Hepatocyte (in vitro differentiated cells): Measurements from ENCODE around the gene SCTR. TPM values are rescaled to one million over a fixed set of nuclear protein-coding genes. Genes with fewer than 3 reads are reported as not detected.

Experiments
- DNase-seq: peaks from one replicate; pipeline ENCODE4 v3.0.0-alpha.2; 2016; ENCODE audit warnings: low spot score
- H2AFZ ChIP-seq: fragments of 200-600 bp; sonication (generic); 2 replicates; pipeline ENCODE4 v1.6.0; 2016; ENCODE audit warnings: antibody characterized with exemption, mild to moderate bottlenecking
- H3K27ac ChIP-seq: fragments of 200-600 bp; sonication (generic); 2 replicates; pipeline ENCODE4 v1.5.1; 2016; ENCODE audit warnings: mild to moderate bottlenecking
- H3K27me3 ChIP-seq: fragments of 200-600 bp; sonication (generic); 2 replicates; pipeline ENCODE4 v1.6.1; 2016
- H3K36me3 ChIP-seq: fragments of 200-600 bp; sonication (generic); replicated peaks from 2 replicates; pipeline ENCODE4 v1.5.1; 2016; ENCODE audit warnings: low read depth; ENCODE audit not compliant: insufficient read depth
- H3K4me1 ChIP-seq: fragments of 200-600 bp; sonication (generic); 2 replicates; pipeline ENCODE4 v1.5.1; 2016; ENCODE audit warnings: mild to moderate bottlenecking, moderate library complexity; ENCODE audit not compliant: insufficient read depth
- H3K4me2 ChIP-seq: fragments of 200-600 bp; sonication (generic); 2 replicates; pipeline ENCODE4 v1.6.0; 2016
- H3K4me3 ChIP-seq: fragments of 200-600 bp; sonication (generic); 2 replicates; pipeline ENCODE4 v1.5.1; 2016; ENCODE audit warnings: mild to moderate bottlenecking
- H3K79me2 ChIP-seq: fragments of 200-600 bp; sonication (generic); 2 replicates; pipeline ENCODE4 v1.6.0; 2017; ENCODE audit warnings: mild to moderate bottlenecking
- H3K9me2 ChIP-seq: fragments of 200-600 bp; sonication (generic); replicated peaks from 2 replicates; pipeline ENCODE4 v1.6.0; 2017; ENCODE audit warnings: mild to moderate bottlenecking; ENCODE audit not compliant: insufficient read depth
- H3K9me3 ChIP-seq: fragments of 200-600 bp; sonication (generic); 2 replicates; pipeline ENCODE4 v1.5.1; 2016; ENCODE audit warnings: low read depth, mild to moderate bottlenecking
- H4K20me1 ChIP-seq: fragments of 200-600 bp; sonication (generic); 2 replicates; pipeline ENCODE4 v1.6.0; 2016; ENCODE audit warnings: mild to moderate bottlenecking; ENCODE audit not compliant: insufficient read depth, poor library complexity, severe bottlenecking
- CTCF ChIP-seq: fragments of 200-600 bp; sonication (generic); IDR thresholded peaks from 2 replicates; pipeline ENCODE4 v1.5.1; 2016; ENCODE audit warnings: antibody characterized with exemption, mild to moderate bottlenecking; ENCODE audit not compliant: poor library complexity
- EZH2 ChIP-seq: fragments of 200-600 bp; sonication (generic); IDR thresholded peaks from 2 replicates; pipeline ENCODE4 v1.6.1; 2016; ENCODE audit warnings: antibody characterized with exemption, mild to moderate bottlenecking, borderline replicate concordance
- EZH2phosphoT487 ChIP-seq: fragments of 200-600 bp; sonication (generic); IDR thresholded peaks from one replicate; pipeline ENCODE4 v1.6.1; 2018; ENCODE audit warnings: antibody characterized with exemption, mild to moderate bottlenecking, low read depth, moderate library complexity; ENCODE audit not compliant: unreplicated experiment, severe bottlenecking
- WGBS: methylation state at CpG from one replicate; pipeline ENCODE4 v1.1.6; 2016; ENCODE audit warnings: low lambda C conversion rate; ENCODE audit errors: missing lambda C conversion rate; 5-methylcytosine and 5-hydroxymethylcytosine counted together
- polyA plus RNA-seq: library from polyadenylated mRNA; unstranded; fragments of >200 nt; fragmentation: Nextera tagmentation; extraction: Ambion mirVana; gene quantifications from 2 replicates; pipeline ENCODE4 v1.2.1, GENCODE V29; 2016
- total RNA-seq: library from RNA; depleted of rRNA; stranded (reverse); fragments of >200 nt; gene quantifications from 2 replicates; pipeline ENCODE4 v1.2.3, GENCODE V29; 2014

SCTR gene
- total and polyA plus RNA-seq, 2 experiments from 2014 or later, result 1.7 to 4.3 TPM

GRCh38 chr2:119489232-119489952, 34.9 kb downstream of the SCTR start:
- Histone ChIP-seq H3K36me3 (no peaks in the 10 kb centered on the region), H3K4me3 (no peak overlapping the region), H3K9me2 (no peaks in the 10 kb centered on the region), H2AFZ (no peak overlapping the region), H3K27ac (peak overlapping the region; percentile 96), H3K4me1 (peaks cover 56% of the 10 kb centered on the region), H3K27me3 (no peaks in the 10 kb centered on the region), H3K9me3 (no peaks in the 10 kb centered on the region), H3K4me2 (no peak overlapping the region), H4K20me1 (no peaks in the 10 kb centered on the region), H3K79me2 (no peaks in the 10 kb centered on the region)
- peak; percentile 2 for DNase-seq
- 88% methylated on average over 10 of the region's 10 CpGs for WGBS
- TF ChIP-seq EZH2, result no peak
- no peak for TF ChIP-seq EZH2phosphoT487
- TF ChIP-seq CTCF, result no peak

- Histone ChIP-seq H3K4me2 (no peak overlapping the region), H3K27ac (peak overlapping the region; percentile 96), H3K4me3 (no peak overlapping the region), H3K36me3 (no peaks in the 10 kb centered on the region), H4K20me1 (no peaks in the 10 kb centered on the region), H3K27me3 (no peaks in the 10 kb centered on the region), H2AFZ (no peak overlapping the region), H3K79me2 (no peaks in the 10 kb centered on the region), H3K4me1 (peaks cover 56% of the 10 kb centered on the region), H3K9me2 (no peaks in the 10 kb centered on the region), H3K9me3 (no peaks in the 10 kb centered on the region)
- 91% methylated on average over 24 of the region's 24 CpGs for WGBS
- peak; percentile 7 for DNase-seq
- TF ChIP-seq CTCF (no peak), EZH2phosphoT487 (no peak), EZH2 (no peak)
Observed at GRCh38 chr2:119488245-119489214, 35.8 kb downstream of the SCTR start.

GRCh38 chr2:119487434-119488244, 36.6 kb downstream of the SCTR start:
- H3K36me3 ChIP-seq, result no peaks in the 10 kb centered on the region
- DNase-seq, result peak; percentile 89
- H3K9me3 ChIP-seq, result no peaks in the 10 kb centered on the region
- H3K9me2 ChIP-seq, result no peaks in the 10 kb centered on the region
- H3K4me2 ChIP-seq, result no peak overlapping the region
- no peaks in the 10 kb centered on the region for H3K27me3 ChIP-seq
- TF ChIP-seq CTCF, result no peak
- no peak for TF ChIP-seq EZH2
- TF ChIP-seq EZH2phosphoT487, result no peak
- H2AFZ ChIP-seq, result no peak overlapping the region
- no peaks in the 10 kb centered on the region for H3K79me2 ChIP-seq
- peak overlapping the region; percentile 96 for H3K27ac ChIP-seq
- peaks cover 55% of the 10 kb centered on the region for H3K4me1 ChIP-seq
- H4K20me1 ChIP-seq, result no peaks in the 10 kb centered on the region
- 43% methylated on average over 9 of the region's 9 CpGs for WGBS
- no peak overlapping the region for H3K4me3 ChIP-seq
